GM19240 (cell line): Measurements from ENCODE around the gene NLRC5.
"Not testable (repeated sequence)": the region's sequence is repeated elsewhere in the genome, so short reads cannot be mapped to it uniquely, and the experiment has no call there.

Experiments
- DNase-seq: peaks from one replicate; pipeline ENCODE4 v3.0.0; 2011; ENCODE audit warnings: low spot score; ENCODE audit not compliant: insufficient read length

NLRC5 gene

GRCh38 chr16:56961851-56962281, 27.5 kb upstream of the NLRC5 start, which contains the start of gene CETP:
Gene CETP (plus strand): TSS chr16:56961950. CDS start chr16:56961980, 30 bp downstream.
- no peak for DNase-seq

GRCh38 chr16:56964243-56965148, 24.9 kb upstream of the NLRC5 start:
- DNase-seq: peak; percentile 64

GRCh38 chr16:56965149-56966092, 23.9 kb upstream of the NLRC5 start:
- DNase-seq: no peak

- no peak for DNase-seq
These were observed 23.3 kb upstream of the NLRC5 start for GRCh38 chr16:56966093-56966475.

- DNase-seq: no peak
These were observed 21.6 kb upstream of the NLRC5 start for GRCh38 chr16:56967733-56968132.

GRCh38 chr16:56969769-56970168, 19.6 kb upstream of the NLRC5 start:
- DNase-seq: no peak

GRCh38 chr16:56970934-56971767, 18.2 kb upstream of the NLRC5 start:
- DNase-seq: no peak

GRCh38 chr16:56971768-56972043, 17.7 kb upstream of the NLRC5 start:
- no peak for DNase-seq

- no peak for DNase-seq
These were observed 16.7 kb upstream of the NLRC5 start for GRCh38 chr16:56972403-56973293.

GRCh38 chr16:56973294-56973689, 16.1 kb upstream of the NLRC5 start:
- DNase-seq: no peak

- DNase-seq: not testable (repeated sequence)
These were observed 15.5 kb upstream of the NLRC5 start for GRCh38 chr16:56973899-56974298.

GRCh38 chr16:56974549-56975300, 14.6 kb upstream of the NLRC5 start:
- no peak for DNase-seq

GRCh38 chr16:56975714-56976113, 13.6 kb upstream of the NLRC5 start:
- DNase-seq: no peak

GRCh38 chr16:56977216-56977615, 12.1 kb upstream of the NLRC5 start:
- DNase-seq: no peak

- no peak for DNase-seq
These were observed 11.4 kb upstream of the NLRC5 start for GRCh38 chr16:56977823-56978430.

GRCh38 chr16:56980201-56980535, 9.2 kb upstream of the NLRC5 start:
- no peak for DNase-seq

GRCh38 chr16:56980792-56981724, 8.3 kb upstream of the NLRC5 start:
- no peak for DNase-seq

- no peak for DNase-seq
These were observed 7.6 kb upstream of the NLRC5 start for GRCh38 chr16:56981729-56982271.
